ENCODE measurements around the gene CBS. TPM values are rescaled to one million over a fixed set of nuclear protein-coding genes. Genes with fewer than 3 reads are reported as not detected.
"Not testable (repeated sequence)": the region's sequence is repeated elsewhere in the genome, so short reads cannot be mapped to it uniquely, and the experiment has no call there.

The CBS gene
- total RNA-seq, 1 donor from 2014 or later = 68.3 TPM

DNA sequence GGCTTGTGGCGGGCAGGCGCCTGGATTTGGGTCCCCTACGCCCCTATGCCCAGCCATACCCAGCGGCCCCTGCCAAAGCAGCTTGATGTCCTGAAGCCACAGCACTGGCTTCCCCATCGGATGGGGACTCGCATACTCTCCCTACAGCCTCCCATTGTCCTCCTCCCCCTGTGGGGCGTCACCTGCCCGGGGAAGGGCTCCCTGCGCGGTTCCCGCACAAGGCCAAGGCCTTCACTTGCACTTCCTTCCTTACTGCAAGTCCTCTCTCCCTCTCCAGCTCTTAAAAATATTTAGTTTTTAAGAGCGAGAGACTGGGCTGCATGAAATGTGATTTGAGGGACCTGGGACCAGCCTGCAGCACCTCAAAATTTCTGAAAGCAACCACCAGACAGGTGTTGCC is 8.9 kb downstream of the CBS start:
- not testable (repeated sequence) for DNase-seq

DNA sequence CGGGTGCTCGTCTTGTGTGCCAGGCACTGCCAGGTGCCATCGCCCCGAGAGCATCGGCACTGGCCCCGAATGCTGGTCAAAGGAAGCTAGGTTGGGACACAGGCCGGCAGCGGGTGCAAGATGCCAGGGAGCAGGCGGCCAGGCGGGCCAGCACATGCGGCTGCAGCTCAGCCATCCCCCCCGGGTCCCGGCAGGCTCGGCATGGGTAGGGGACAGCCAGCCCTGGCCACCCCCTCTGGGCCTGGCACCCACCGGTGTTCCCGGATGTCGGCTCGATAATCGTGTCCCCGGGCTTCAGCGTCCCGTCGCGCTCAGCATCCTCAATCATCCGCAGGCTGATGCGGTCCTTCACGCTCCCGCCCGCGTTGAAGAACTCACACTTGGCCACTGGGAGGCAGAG is 9.6 kb downstream of the CBS start:
- not testable (repeated sequence) for DNase-seq

DNA sequence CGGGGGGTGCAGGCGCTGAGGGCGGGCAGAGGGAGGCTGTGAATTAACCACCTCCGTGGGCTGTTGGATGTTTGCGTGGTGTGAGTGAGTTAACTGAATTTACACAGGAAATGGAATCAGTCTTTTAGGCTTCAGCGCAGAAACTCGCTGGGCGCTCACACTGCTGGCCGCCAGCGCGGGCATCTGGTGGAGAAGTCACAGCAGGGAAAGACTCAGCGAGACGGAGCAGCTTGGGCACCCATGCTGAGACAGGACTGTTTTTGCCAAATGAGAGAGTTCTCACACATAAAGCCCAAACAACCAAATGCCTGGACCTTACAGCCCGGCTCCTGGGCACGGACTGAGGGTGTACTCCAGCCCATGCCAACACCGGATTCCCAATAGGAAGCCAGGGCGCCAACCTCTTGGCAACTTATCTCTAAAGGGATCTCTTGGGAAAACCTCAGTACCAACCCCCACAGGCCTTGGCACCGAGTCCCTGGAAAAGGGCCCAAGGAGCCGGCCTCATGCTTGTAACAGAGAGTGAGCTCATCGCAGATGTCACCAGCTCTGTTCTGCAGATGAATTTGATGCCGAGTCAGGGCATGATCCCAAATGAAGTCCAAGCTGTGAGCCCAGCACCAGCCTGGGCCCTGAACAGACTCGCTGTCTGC is 11.2 kb downstream of the CBS start:
- DNase-seq = not testable (repeated sequence)

DNA sequence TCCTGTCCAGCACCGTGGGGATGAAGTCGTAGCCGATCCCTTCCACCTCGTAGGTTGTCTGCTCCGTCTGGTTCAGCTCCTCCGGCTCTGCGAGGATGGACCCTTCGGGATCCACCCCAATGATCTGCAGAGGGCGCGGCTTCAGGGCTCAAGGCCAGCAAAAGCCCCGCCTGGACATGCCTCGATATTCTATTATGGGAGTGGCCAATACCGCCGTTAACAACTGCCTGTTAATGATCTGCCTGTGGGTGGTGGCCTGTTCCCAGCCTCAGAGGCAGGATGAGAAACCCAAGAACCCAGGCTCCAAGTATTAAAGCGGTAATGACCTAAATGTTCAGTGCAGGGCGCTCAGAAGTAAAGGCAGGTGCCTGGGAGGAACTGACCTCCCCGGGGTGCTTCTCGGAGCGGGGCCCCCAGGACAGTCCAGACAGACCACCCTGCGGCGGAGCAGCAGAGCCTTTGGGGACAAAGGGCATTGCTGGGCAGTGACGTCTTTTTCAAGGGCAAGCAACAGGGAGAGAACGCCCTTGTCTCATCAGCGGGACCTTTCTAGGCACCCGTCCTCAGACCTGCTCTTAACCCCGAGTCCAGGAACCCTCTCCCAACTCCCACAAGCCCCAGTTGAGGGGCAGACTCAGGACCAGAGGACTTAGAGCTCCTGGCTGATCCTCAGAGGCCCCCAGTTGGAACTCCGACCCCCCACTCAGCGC is 12.5 kb downstream of the CBS start:
- DNase-seq = not testable (repeated sequence)

DNA sequence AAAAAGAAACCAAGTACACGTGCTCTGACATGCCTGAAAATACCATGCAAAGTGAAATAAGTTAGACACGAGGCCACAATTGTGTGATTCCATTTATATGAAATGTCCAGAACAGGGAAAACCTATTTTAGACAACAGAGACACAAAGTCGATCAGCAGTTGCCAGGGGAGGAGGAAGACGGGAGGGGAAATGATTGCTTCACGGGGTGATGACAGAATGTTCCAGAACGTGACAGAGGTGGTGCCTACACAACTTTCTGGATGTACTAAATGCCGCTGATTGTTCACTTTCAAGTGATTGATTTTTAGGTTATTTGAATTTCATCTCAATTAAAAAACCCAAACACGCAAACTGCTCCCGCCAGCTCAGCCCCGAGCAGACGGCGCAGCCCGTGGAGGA is 22.5 kb downstream of the CBS start:
- DNase-seq = not testable (repeated sequence)

DNA sequence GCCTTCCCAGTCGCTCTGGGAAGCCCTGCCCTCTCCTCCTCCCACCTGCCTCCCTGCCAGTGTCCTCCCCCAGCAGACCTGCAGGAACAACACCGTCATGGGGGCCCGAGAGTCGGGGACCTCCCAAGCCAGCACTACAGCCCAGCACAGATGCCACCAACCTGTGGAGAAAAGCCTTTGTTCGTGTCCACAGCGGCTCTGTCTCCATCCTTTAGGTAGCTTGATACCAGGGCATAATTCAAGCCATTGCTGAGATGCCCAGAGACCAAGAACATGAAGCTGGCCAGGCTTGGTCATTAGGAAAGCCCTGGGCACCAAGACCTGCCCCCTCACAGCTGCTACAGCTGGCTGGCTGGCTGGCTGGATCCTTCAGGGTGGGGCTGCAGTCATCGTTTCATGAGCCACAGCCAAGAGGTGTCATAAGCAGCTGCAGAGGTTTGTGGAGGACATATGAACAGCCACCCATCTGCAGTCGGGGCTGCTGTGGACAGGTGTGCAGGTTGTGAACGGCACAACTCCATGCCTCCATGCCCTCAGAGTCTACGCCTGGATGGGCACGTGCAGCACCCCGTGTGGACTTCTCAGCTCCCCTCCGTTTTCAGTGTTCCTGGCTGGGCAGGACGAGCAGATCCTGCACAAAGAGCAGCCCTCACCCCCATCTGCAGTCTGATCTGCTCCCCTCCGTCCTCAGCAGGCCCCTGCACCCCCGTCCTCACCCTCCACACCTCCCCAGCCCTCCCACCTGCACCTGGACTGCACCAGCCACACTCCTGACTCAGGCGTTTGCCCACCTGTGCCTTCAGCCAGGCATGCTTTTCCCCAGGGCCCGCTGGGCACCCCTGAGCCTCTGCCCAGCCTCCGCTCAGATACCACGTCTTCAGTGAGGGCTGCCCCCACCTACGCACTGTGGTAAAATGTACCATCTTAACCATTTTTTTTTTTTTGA is 29.5 kb downstream of the CBS start:
- not testable (repeated sequence) for DNase-seq

DNA sequence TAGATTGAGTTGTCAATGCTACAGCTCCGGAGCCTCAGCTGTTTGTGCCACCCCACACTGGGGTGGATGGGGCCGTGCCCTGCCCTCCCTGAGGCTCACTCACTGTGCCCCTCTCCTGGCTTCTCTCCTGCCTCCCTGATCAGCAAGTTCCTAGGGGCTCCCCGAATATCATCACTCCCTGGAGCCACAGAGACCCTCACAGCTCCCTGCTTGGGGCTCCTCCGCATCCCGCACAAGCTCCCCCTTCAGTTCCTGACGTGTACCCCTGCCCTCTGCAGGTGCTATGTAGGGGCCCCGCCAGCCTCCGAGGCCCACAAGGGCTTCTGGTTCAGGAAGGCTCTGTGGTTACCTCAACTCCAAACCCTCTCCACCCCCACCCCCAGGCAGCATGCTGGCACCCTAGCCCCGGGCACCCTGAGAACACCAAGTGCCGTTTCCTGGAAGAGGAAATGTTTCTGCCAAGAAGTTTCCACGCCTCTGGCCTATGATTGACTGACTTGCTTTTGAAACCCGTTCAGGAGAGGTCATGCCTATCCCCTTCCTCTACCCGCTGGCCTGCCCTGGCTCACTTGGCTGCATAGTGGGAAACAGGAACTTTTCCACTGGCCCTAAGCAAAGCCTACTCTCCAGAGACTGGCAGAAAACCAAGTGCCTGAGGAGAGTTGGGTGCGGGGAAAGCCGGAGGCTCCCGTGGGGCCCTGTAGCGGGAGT is 30.3 kb downstream of the CBS start:
- DNase-seq = not testable (repeated sequence)

DNA sequence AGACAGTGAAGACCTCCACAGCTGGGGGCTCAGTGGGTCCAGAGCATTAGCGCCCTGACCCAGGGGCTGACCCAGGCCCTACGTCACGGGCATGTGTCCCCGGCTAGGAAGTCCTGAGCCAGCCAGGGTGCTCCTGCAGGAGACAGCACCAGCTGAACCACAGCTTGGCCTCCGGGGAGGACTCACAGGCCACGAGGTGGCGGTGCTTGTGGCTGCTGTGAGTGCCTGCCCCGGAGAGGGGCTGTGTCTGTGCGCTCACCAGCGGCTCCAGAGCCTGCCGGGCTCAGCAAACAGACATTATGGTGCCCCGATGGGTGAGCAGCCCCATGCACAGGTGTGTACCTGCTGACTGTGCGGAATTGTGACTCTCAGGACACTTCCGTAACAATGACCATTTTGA is 31.1 kb downstream of the CBS start:
- not testable (repeated sequence) for DNase-seq

DNA sequence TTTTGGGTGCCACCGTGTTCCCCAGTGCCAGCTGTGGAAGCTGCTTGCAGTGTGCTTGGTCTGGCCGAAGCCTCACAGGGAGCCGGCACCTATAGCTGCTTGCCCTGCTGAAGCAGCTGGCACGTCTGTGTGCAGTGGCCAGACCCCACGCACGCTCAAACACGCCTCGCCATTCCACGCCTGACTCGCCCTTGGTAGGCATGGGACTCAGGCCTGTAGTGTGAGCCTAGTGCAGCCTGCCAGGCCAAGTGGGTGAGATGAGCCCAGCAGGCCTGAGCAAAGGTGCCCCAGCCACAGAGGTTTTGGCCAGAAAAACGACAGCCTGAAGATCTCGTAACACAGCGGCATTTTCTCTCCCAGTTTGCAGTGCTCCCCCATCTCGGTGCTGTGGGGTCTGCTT is 32.3 kb downstream of the CBS start:
- DNase-seq = not testable (repeated sequence)

DNA sequence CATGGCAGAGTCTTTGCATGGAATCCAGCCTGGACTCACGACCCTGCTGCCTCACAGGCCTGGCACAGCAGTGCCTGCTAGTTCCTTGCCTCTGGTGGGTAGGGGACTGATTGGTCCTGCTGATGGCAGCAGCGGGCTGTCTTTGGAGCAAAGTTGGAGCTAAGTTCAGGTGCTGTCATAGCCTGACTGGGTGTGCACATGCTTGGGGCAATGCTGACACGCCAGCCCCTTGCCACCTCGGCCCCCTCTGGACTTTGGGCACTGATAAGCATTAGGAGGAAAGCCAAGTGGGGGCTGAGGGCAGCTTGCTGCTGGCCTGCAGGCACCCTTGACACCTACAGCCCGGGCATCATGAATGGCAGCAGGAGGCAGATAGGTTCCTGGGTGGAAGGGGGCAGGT is 33.5 kb downstream of the CBS start:
- not testable (repeated sequence) for DNase-seq

DNA sequence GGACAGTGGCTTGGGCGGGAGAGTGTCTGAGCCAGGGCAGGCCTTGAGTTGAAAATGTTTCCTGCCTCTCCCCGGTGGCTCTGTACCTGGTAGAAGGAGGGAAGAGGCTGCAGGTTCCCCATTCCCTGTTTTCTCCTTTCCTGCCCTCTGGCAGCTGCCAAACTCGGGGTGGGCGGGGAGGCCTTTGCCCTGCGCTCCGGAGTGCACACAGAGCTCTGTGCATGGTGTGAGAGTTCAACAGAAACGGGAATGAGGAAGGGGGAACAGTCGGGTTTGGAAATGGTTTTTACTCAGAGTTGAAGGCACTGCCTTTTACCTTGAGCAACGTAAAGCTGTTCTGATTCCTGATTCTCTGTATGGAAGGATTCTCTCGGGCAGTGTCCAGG is 37.0 kb downstream of the CBS start:
- DNase-seq = not testable (repeated sequence)

DNA sequence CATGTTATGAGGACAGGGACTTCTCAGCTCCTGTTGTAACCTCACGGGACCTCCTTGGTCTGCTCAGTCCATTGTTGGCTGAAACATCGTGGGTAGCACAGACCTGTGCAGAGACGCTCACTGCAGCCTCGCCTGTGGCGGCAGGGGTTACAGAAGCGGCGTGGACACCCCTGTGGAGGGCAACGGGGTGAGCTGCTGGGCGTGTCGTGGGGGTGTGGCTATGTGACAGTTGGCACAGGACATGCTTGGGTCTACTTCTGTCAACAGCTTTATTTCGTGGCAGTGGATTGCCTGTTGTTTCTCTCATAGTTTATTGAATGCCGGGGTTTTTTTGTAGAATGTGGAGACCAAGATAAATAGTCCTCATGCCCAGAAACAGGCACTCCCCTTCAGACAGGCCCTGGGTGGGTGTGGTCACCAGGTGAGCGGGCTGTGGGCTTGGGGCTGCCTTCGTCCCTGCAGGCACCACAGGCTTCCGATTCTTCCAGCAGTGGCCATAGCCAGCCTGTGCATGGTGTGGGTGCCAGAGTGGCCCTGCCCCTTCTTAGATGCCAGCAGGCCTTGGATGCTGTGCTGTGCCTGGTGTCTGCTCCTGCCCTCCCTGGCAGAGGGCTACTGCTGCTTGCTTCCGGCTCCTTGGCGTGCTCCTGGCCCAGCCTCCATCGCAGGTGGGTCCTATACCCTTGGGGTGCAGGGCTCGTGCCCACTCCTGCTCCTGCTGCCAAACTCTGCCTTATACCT is 37.5 kb downstream of the CBS start:
- not testable (repeated sequence) for DNase-seq

DNA sequence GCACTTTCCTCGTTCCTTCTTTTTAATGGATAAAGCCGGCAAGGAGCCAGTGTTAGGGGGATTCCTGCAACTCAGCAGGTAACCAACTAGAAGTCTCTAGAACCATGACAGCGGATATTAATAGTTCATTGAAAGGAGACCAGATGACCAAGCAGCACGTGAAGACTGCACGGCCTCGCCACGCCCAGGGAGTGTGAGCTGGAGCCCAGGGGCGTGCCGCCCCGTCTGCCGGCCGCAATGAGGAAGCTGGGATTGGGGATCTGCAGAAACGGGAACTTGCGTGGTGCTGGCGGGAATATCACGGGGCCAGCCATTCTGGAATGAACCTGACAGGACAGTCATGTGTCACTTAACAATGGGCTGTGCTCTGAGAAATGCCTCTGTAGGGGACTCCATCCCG is 38.7 kb downstream of the CBS start:
- DNase-seq = not testable (repeated sequence)

DNA sequence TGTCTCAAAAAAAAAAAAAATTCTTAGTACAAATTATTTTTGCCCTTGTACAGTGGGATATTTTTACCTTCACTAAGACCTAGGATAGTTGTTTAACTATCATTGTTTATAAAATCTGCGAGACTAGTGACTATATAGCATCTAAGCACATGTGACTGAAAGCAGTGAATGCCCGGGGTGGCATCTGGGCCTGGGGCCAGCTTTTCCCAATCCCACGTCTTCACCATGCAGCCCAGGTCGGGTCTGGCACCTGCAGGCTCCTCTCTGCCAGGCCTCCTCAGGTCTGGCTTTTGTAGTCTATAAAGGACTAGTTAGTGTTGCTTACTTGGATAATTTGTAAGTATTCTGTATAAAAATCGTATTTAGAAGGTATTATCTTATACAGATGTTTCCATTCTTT is 40.8 kb downstream of the CBS start:
- no peak for DNase-seq

DNA sequence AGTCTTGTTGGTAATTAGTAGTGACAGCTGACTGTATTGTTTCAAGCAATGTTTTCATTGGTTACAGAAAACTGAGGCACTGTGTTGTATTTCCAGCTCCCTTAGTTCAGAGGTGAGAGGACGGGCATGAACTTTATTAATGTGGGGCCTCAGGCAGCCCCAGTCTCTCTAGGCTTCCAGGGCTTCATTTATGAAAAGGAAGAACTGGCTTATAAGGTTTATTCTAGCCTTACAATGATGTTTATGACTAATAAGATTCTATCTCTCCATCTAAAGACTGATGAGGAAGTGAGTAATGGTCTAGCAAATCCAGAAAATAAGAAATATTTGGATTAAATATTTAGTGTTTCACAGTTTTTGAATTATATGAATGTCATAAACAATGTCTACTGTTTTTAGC is 41.5 kb downstream of the CBS start:
- no peak for DNase-seq

DNA sequence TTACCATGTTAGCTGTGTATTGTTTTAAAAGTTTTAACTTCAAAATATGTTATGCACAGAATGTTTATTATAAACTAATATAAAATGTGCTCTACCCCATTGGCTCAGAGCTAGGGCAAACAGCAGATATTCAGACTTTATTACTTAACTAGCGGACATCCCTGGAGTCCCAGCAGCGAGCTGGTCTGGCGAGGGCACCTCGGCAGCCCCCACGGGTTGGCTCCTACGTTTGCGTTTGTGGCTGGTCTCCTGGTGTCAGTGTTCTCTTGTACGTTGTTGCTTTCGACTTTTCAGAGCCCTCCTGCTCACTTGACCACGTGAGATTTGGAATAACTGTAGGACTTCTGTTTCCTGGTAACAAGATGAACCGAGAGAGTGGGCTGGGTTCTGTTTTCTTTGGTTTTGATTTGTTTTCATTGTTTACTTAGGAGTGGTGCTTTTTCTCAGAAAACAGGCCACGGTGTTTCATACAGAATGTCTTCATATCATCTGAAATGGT is 44.5 kb downstream of the CBS start:
- DNase-seq = no peak

DNA sequence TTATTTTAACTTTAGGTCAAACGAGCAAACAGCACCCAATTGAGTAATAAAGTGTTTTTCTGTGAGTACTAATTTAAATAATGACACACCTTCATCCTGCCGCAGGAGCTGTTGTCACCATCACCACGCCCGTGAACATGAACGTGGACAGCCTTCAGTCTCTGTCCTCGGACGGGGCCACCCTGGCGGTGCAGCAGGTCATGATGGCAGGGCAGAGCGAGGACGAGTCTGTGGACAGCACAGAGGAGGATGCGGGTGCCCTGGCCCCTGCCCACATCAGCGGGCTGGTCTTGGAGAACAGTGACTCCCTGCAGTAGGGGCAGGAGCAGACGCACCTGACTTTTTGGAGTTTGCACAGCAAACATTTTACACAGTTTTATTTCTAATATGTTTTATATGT is 45.9 kb downstream of the CBS start:
- no peak for DNase-seq

DNA sequence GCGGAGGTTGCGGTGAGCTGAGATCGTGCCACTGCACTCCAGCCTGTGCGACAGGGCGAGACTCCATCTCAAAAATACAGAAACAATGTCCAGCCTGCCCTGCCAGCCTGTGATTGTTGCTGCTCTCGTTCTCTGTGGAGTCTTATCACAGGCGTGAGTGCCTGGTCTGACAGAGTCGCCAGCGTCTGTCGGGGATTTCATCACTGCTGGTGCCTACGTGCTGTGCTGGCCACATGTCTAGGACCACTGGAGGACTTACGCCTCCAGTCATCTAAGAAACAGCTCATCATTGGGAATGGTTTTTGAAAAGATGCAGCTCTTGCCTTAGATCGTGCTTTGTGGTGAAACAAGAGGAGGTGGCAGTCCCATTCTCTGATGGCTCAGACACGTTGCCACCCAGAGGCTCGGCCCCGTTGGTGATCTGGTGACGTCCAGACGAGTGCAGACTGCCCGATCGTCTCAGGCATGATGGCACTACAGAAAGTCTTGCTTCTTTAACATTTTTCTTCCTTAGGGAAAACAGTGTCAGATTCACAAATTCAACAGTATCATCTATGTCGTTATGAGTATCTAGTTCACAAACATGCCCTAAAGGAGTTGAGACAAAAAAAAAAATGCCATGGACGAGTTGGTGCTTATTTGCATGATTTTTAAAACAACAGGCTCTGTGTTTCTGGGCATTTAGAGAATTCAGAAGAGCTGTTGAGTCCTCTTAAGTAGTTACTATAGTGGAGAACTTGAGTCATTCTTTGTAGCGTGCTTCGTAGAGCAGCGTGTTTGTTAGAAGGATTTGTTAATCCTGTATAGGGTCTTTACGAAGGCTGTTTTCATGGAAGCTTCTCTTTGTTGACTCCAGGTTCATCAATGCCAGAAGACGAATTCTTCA is 47.5 kb downstream of the CBS start:
- no peak for DNase-seq

DNA sequence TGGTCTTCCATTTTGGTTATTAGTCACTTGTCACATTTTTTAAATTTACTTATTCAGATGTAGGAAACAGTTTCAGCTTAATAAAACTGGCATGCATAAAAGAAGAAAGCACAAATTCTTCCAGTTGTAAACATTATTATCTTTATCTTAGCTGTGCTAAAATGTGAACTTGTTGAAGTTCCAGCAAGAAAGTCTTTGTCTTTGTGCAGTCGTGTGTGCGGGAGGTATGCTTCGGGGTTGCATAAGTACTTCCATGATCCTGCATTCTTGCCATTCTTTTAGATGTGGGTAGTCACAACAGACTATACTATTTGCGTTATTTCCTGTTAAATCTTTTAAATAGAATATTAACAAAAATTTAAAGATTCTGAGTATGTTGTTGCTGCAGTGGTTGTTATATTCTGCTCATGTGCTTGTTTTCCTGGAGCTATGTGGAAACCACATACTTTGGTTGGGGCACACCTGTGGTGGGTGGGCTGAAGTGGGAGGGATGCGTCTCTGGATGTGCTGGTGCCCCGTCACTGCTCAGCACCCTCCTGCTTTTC is 49.9 kb downstream of the CBS start:
- DNase-seq = no peak
